ENCODE measurements around the gene ARHGEF7. TPM values are rescaled to one million over a fixed set of nuclear protein-coding genes. Genes with fewer than 3 reads are reported as not detected.

The ARHGEF7 gene
- total RNA-seq, 1 donor from 2014 or later = 270 TPM

GRCh38 chr13:111210544-111211469, 95.7 kb downstream of the ARHGEF7 start:
- Mint-ChIP-seq H3K4me1 (ENCODE audit: unreplicated experiment) (peaks cover 86% of the 10 kb centered on the region), H3K36me3 (ENCODE audit: low read depth, unreplicated experiment) (peaks cover 60% of the 10 kb centered on the region), H3K4me3 (ENCODE audit: unreplicated experiment) (peak overlapping the region; percentile 56), H3K9me3 (ENCODE audit: unreplicated experiment) (no peaks in the 10 kb centered on the region), H3K27ac (ENCODE audit: unreplicated experiment) (peak overlapping the region; percentile 70), H3K27me3 (ENCODE audit: unreplicated experiment) (peaks cover 15% of the 10 kb centered on the region)
- TF ChIP-seq, protein P1, sequence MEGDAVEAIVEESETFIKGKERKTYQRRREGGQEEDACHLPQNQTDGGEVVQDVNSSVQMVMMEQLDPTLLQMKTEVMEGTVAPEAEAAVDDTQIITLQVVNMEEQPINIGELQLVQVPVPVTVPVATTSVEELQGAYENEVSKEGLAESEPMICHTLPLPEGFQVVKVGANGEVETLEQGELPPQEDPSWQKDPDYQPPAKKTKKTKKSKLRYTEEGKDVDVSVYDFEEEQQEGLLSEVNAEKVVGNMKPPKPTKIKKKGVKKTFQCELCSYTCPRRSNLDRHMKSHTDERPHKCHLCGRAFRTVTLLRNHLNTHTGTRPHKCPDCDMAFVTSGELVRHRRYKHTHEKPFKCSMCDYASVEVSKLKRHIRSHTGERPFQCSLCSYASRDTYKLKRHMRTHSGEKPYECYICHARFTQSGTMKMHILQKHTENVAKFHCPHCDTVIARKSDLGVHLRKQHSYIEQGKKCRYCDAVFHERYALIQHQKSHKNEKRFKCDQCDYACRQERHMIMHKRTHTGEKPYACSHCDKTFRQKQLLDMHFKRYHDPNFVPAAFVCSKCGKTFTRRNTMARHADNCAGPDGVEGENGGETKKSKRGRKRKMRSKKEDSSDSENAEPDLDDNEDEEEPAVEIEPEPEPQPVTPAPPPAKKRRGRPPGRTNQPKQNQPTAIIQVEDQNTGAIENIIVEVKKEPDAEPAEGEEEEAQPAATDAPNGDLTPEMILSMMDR (IDR thresholded peaks at IDR 0.05; ENCODE audit: unreplicated experiment) = no peak
- no peak for DNase-seq (ENCODE audit: low spot score)

GRCh38 chr13:111211789-111212516, 96.8 kb downstream of the ARHGEF7 start:
- Mint-ChIP-seq H3K4me1 (ENCODE audit: unreplicated experiment) (peaks cover 84% of the 10 kb centered on the region), H3K27me3 (ENCODE audit: unreplicated experiment) (peaks cover 15% of the 10 kb centered on the region), H3K27ac (ENCODE audit: unreplicated experiment) (peak overlapping the region; percentile 76), H3K9me3 (ENCODE audit: unreplicated experiment) (no peaks in the 10 kb centered on the region), H3K4me3 (ENCODE audit: unreplicated experiment) (peak overlapping the region; percentile 38), H3K36me3 (ENCODE audit: low read depth, unreplicated experiment) (peaks cover 57% of the 10 kb centered on the region)
- TF ChIP-seq, protein P1 (IDR thresholded peaks at IDR 0.05; ENCODE audit: unreplicated experiment) = no peak
- DNase-seq (ENCODE audit: low spot score) = no peak

DNA sequence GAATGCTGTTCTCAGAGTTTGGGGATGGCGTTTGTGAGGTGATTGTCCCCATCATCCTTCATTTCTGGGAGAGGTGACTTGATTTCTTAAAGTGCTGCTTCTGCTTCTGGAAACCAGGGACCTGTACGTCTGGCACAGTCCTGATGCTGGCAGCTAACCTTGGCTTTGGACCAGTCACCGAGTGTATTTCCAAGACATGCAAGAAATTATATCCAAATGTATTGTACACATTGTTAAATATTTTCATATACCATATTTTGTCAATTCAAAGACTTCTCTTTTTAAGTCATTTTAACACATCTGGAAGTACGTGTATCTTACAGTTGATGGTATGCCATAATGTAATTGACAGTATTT, 97.4 kb downstream of the ARHGEF7 start:
- TF ChIP-seq, protein P1 (IDR thresholded peaks at IDR 0.05; ENCODE audit: unreplicated experiment) = no peak
- no peaks in the 10 kb centered on the region for H3K9me3 Mint-ChIP-seq (ENCODE audit: unreplicated experiment)
- H3K36me3 Mint-ChIP-seq (ENCODE audit: low read depth, unreplicated experiment) = peaks cover 57% of the 10 kb centered on the region
- H3K27ac Mint-ChIP-seq (ENCODE audit: unreplicated experiment) = peak overlapping the region; percentile 76
- no peak overlapping the region for H3K4me3 Mint-ChIP-seq (ENCODE audit: unreplicated experiment)
- H3K4me1 Mint-ChIP-seq (ENCODE audit: unreplicated experiment) = peaks cover 80% of the 10 kb centered on the region
- no peak for DNase-seq (ENCODE audit: low spot score)
- H3K27me3 Mint-ChIP-seq (ENCODE audit: unreplicated experiment) = peaks cover 13% of the 10 kb centered on the region

- TF ChIP-seq, protein P1 (IDR thresholded peaks at IDR 0.05; ENCODE audit: unreplicated experiment) = no peak
- DNase-seq (ENCODE audit: low spot score) = no peak
- Mint-ChIP-seq H3K4me1 (ENCODE audit: unreplicated experiment) (peaks cover 70% of the 10 kb centered on the region), H3K9me3 (ENCODE audit: unreplicated experiment) (no peaks in the 10 kb centered on the region), H3K27me3 (ENCODE audit: unreplicated experiment) (peaks cover 8% of the 10 kb centered on the region), H3K27ac (ENCODE audit: unreplicated experiment) (no peak overlapping the region), H3K4me3 (ENCODE audit: unreplicated experiment) (no peak overlapping the region), H3K36me3 (ENCODE audit: low read depth, unreplicated experiment) (peaks cover 57% of the 10 kb centered on the region)
Observed at GRCh38 chr13:111213964-111214726, 99.0 kb downstream of the ARHGEF7 start.

All from endothelial cell (in vitro differentiated cells).